GM23248 (cell line): ENCODE measurements around the gene LZIC.

Experiments
- EZH2 ChIP-seq: fragments of 200-600 bp; sonication (generic); IDR thresholded peaks from 2 replicates; pipeline ENCODE4 v1.6.1; 2018; ENCODE audit warnings: antibody characterized with exemption, mild to moderate bottlenecking; ENCODE audit not compliant: insufficient read depth, poor library complexity, severe bottlenecking
- EZH2phosphoT487 ChIP-seq: fragments of 200-600 bp; sonication (generic); IDR thresholded peaks from 2 replicates; pipeline ENCODE4 v1.6.1; 2018; ENCODE audit warnings: antibody characterized with exemption, moderate library complexity, mild to moderate bottlenecking, low read depth; ENCODE audit not compliant: insufficient read depth

DNA sequence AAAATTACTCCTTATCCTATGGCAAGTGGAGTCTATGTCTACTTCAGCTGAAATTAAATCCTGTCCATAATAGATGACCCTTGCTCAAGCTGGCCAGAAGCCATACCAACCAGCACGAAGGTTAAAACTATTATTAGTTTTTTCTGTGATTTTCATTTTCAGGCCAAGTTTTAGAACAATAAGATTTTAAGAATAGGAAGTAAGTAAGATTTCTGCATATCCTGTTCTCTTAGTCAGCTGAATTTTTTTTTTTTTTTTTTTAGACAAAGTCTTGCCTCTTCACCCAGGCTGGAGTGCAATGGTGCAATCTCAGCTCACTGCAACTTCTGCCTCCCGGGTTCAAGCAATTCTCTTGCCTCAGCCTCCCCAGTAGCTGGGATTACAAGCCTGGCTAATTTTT is 47.8 kb upstream of the LZIC start:
- TF ChIP-seq EZH2phosphoT487 (no peak), EZH2 (no peak)
